Smooth muscle cell (in vitro differentiated cells): Measurements from ENCODE around the gene OCA2. TPM values are rescaled to one million over a fixed set of nuclear protein-coding genes. Genes with fewer than 3 reads are reported as not detected.

Experiments used
- DNase-seq: peaks from one replicate; lab custom pipeline; 2025; ENCODE audit not compliant: unreplicated experiment; lab: John Stamatoyannopoulos, UW
- H2AFZ ChIP-seq: fragments of 200-600 bp; sonication (generic); 2 replicates; pipeline ENCODE4 v1.6.0; 2016; ENCODE audit warnings: antibody characterized with exemption, low read depth, mild to moderate bottlenecking
- H3F3A ChIP-seq: fragments of 200-600 bp; sonication (generic); 2 replicates; pipeline ENCODE4 v1.6.0; 2017; ENCODE audit warnings: antibody characterized with exemption, low read depth
- H3K27ac ChIP-seq: fragments of 200-600 bp; sonication (generic); 2 replicates; pipeline ENCODE4 v1.5.1; 2016; ENCODE audit warnings: low read depth, mild to moderate bottlenecking
- H3K27me3 ChIP-seq: fragments of 200-600 bp; sonication (generic); 2 replicates; pipeline ENCODE4 v1.6.1; 2016; ENCODE audit warnings: low read depth, mild to moderate bottlenecking
- H3K36me3 ChIP-seq: fragments of 200-600 bp; sonication (generic); 2 replicates; pipeline ENCODE4 v1.5.1; 2016; ENCODE audit warnings: low read depth
- H3K4me1 ChIP-seq: fragments of 200-600 bp; sonication (generic); 2 replicates; pipeline ENCODE4 v1.5.1; 2016; ENCODE audit warnings: low read depth
- H3K4me2 ChIP-seq: fragments of 200-600 bp; sonication (generic); 2 replicates; pipeline ENCODE4 v1.6.0; 2016; ENCODE audit warnings: mild to moderate bottlenecking
- H3K4me3 ChIP-seq: fragments of 200-600 bp; sonication (generic); 2 replicates; pipeline ENCODE4 v1.5.1; 2016; ENCODE audit warnings: mild to moderate bottlenecking
- H3K79me2 ChIP-seq: fragments of 200-600 bp; sonication (generic); 2 replicates; pipeline ENCODE4 v1.6.0; 2016; ENCODE audit warnings: low read depth, mild to moderate bottlenecking
- H3K9ac ChIP-seq: fragments of 200-600 bp; sonication (generic); 2 replicates; pipeline ENCODE4 v1.6.0; 2016; ENCODE audit warnings: low read depth
- H3K9me3 ChIP-seq: fragments of 200-600 bp; sonication (generic); replicated peaks from 2 replicates; pipeline ENCODE4 v1.5.1; 2016; ENCODE audit warnings: low read depth
- H4K20me1 ChIP-seq: fragments of 200-600 bp; sonication (generic); 2 replicates; pipeline ENCODE4 v1.6.0; 2016; ENCODE audit warnings: low read depth
- WGBS: methylation state at CpG from one replicate; pipeline ENCODE4 v1.1.7; 2016; ENCODE audit warnings: low lambda C conversion rate; 5-methylcytosine and 5-hydroxymethylcytosine counted together
- polyA plus RNA-seq: library from polyadenylated mRNA; unstranded; fragments of >200 nt; fragmentation: Nextera tagmentation; extraction: Ambion mirVana; gene quantifications from 2 replicates; pipeline ENCODE4 v1.2.1, GENCODE V29; 2016
- total RNA-seq: library from RNA; depleted of rRNA; stranded (reverse); fragments of >200 nt; gene quantifications from 2 replicates; pipeline ENCODE4 v1.2.3, GENCODE V29; 2014
- TF ChIP-seq, protein P1 (sequence below): fragments of 200-600 bp; sonication (generic); IDR thresholded peaks from 2 replicates; pipeline ENCODE4 v1.5.1; 2017; ENCODE audit warnings: borderline replicate concordance, mild to moderate bottlenecking, antibody characterized with exemption; ENCODE audit not compliant: insufficient read depth, poor library complexity, severe bottlenecking

The OCA2 gene
- total and polyA plus RNA-seq, 2 experiments from 2014 or later: 0.16 TPM; not detected in 1

- WGBS: 93% methylated on average over 3 of the region's 3 CpGs
- DNase-seq: no peak
- Histone ChIP-seq H3F3A (no peaks in the 10 kb centered on the region), H4K20me1 (no peaks in the 10 kb centered on the region), H2AFZ (no peak overlapping the region), H3K27ac (no peak overlapping the region), H3K9ac (no peak overlapping the region), H3K4me1 (no peaks in the 10 kb centered on the region), H3K27me3 (no peaks in the 10 kb centered on the region), H3K9me3 (peaks cover 5% of the 10 kb centered on the region), H3K4me3 (no peak overlapping the region), H3K79me2 (no peaks in the 10 kb centered on the region), H3K36me3 (no peaks in the 10 kb centered on the region), H3K4me2 (no peak overlapping the region)
- TF ChIP-seq, protein P1, sequence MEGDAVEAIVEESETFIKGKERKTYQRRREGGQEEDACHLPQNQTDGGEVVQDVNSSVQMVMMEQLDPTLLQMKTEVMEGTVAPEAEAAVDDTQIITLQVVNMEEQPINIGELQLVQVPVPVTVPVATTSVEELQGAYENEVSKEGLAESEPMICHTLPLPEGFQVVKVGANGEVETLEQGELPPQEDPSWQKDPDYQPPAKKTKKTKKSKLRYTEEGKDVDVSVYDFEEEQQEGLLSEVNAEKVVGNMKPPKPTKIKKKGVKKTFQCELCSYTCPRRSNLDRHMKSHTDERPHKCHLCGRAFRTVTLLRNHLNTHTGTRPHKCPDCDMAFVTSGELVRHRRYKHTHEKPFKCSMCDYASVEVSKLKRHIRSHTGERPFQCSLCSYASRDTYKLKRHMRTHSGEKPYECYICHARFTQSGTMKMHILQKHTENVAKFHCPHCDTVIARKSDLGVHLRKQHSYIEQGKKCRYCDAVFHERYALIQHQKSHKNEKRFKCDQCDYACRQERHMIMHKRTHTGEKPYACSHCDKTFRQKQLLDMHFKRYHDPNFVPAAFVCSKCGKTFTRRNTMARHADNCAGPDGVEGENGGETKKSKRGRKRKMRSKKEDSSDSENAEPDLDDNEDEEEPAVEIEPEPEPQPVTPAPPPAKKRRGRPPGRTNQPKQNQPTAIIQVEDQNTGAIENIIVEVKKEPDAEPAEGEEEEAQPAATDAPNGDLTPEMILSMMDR: no peak
These were observed 166.5 kb downstream of the OCA2 start for GRCh38 chr15:27932600-27932999.

DNA sequence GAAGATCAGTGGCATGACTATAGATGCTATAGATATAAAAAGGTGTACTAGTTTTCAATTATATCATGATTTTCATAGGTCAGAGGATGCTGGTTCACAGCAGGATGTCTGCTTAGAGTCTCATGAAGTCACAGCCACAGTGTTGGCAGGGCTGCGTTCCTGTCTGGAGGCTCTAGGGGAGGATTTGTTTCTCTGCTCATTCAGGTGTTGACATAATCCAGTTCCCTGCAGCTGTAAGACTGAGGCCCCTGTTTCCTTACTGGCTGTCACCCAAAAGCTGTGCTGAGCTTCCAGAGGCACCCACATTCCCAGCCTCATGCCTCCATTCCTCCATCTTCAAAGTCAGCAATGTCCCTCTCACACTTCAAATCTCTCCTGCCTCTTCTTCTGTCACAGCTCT lies 170.7 kb downstream of the OCA2 start:
- no peaks in the 10 kb centered on the region for H3K36me3 ChIP-seq
- no peaks in the 10 kb centered on the region for H3K79me2 ChIP-seq
- no peak overlapping the region for H3K27ac ChIP-seq
- H2AFZ ChIP-seq: no peak overlapping the region
- no peaks in the 10 kb centered on the region for H4K20me1 ChIP-seq
- H3K4me3 ChIP-seq: no peak overlapping the region
- TF ChIP-seq, protein P1: no peak
- H3K4me1 ChIP-seq: no peaks in the 10 kb centered on the region
- WGBS: 74% methylated on average over 1 of the region's 1 CpG
- H3F3A ChIP-seq: no peaks in the 10 kb centered on the region
- H3K9ac ChIP-seq: no peak overlapping the region
- peaks cover 5% of the 10 kb centered on the region for H3K9me3 ChIP-seq
- no peak overlapping the region for H3K4me2 ChIP-seq
- H3K27me3 ChIP-seq: no peaks in the 10 kb centered on the region
- no peak for DNase-seq

- H3K36me3 ChIP-seq: no peaks in the 10 kb centered on the region
- DNase-seq: no peak
- no peak overlapping the region for H3K9ac ChIP-seq
- no peak overlapping the region for H3K4me2 ChIP-seq
- no peak overlapping the region for H3K27ac ChIP-seq
- H2AFZ ChIP-seq: no peak overlapping the region
- H4K20me1 ChIP-seq: no peaks in the 10 kb centered on the region
- TF ChIP-seq, protein P1: no peak
- no peaks in the 10 kb centered on the region for H3F3A ChIP-seq
- no peaks in the 10 kb centered on the region for H3K79me2 ChIP-seq
- peaks cover 8% of the 10 kb centered on the region for H3K9me3 ChIP-seq
- H3K27me3 ChIP-seq: no peaks in the 10 kb centered on the region
- WGBS: 91% methylated on average over 3 of the region's 3 CpGs
- no peaks in the 10 kb centered on the region for H3K4me1 ChIP-seq
- H3K4me3 ChIP-seq: no peak overlapping the region
These were observed 186.8 kb downstream of the OCA2 start for GRCh38 chr15:27912283-27912682.

GRCh38 chr15:27906802-27907201 lies 192.3 kb downstream of the OCA2 start:
- H3K4me1 ChIP-seq: no peaks in the 10 kb centered on the region
- peaks cover 8% of the 10 kb centered on the region for H3K9me3 ChIP-seq
- no peaks in the 10 kb centered on the region for H3K36me3 ChIP-seq
- no peak for DNase-seq
- no peaks in the 10 kb centered on the region for H3K79me2 ChIP-seq
- H2AFZ ChIP-seq: no peak overlapping the region
- TF ChIP-seq, protein P1: no peak
- H3K27ac ChIP-seq: no peak overlapping the region
- H3K9ac ChIP-seq: no peak overlapping the region
- H3K27me3 ChIP-seq: no peaks in the 10 kb centered on the region
- no peak overlapping the region for H3K4me2 ChIP-seq
- no peaks in the 10 kb centered on the region for H4K20me1 ChIP-seq
- H3K4me3 ChIP-seq: no peak overlapping the region
- no peaks in the 10 kb centered on the region for H3F3A ChIP-seq
- 94% methylated on average over 4 of the region's 4 CpGs for WGBS
